GM06990 (cell line): ENCODE measurements around the gene SMCO3.
A peak's percentile ranks its signal among the peaks of the same experiment; 100 is the strongest.
"Not testable (repeated sequence)": the region's sequence is repeated elsewhere in the genome, so short reads cannot be mapped to it uniquely, and the experiment has no call there.

Source experiments
- DNase-seq: peaks from one replicate; pipeline ENCODE4 v3.0.0-alpha.2; 2011; ENCODE audit not compliant: insufficient read length; ENCODE audit errors: extremely low read depth
- H3K27me3 ChIP-seq: replicated peaks from 2 replicates; pipeline ENCODE4 v1.6.0; 2011; ENCODE audit warnings: low read length; ENCODE audit not compliant: control insufficient read depth, insufficient read depth
- H3K36me3 ChIP-seq: 2 replicates; pipeline ENCODE4 v1.5.1; 2011; ENCODE audit warnings: low read length; ENCODE audit not compliant: control insufficient read depth, insufficient read depth
- H3K4me3 ChIP-seq: replicated peaks from 2 replicates; pipeline ENCODE4 v1.5.1; 2011; ENCODE audit warnings: low read depth, mild to moderate bottlenecking, control low read depth, low read length
- TF ChIP-seq, protein P1 (sequence below): IDR thresholded peaks from 2 replicates; pipeline ENCODE4 v1.5.1; 2011; ENCODE audit warnings: low read length, control low read depth, mild to moderate bottlenecking, inconsistent platforms; ENCODE audit not compliant: insufficient read depth, poor library complexity, severe bottlenecking

Gene SMCO3

DNA sequence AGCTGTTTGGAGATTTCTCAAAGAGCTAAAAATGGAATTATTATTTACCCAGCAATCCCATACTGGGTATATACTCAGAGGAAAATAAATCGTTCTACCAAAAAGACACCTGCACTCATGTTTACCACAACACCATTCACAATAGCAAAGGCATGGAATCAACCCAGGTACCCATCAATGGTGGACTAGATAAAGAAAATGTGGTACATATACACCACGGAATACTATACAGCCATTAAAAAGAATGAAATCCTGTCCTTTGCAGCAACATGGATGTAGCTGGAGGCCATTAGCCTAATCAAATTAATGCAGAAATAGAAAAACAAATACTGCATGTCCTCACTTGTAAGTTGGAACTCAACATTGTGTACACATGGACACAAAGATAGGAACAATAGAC lies 48.6 kb downstream of the SMCO3 start:
- TF ChIP-seq, protein P1, sequence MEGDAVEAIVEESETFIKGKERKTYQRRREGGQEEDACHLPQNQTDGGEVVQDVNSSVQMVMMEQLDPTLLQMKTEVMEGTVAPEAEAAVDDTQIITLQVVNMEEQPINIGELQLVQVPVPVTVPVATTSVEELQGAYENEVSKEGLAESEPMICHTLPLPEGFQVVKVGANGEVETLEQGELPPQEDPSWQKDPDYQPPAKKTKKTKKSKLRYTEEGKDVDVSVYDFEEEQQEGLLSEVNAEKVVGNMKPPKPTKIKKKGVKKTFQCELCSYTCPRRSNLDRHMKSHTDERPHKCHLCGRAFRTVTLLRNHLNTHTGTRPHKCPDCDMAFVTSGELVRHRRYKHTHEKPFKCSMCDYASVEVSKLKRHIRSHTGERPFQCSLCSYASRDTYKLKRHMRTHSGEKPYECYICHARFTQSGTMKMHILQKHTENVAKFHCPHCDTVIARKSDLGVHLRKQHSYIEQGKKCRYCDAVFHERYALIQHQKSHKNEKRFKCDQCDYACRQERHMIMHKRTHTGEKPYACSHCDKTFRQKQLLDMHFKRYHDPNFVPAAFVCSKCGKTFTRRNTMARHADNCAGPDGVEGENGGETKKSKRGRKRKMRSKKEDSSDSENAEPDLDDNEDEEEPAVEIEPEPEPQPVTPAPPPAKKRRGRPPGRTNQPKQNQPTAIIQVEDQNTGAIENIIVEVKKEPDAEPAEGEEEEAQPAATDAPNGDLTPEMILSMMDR, result no peak
- Histone ChIP-seq H3K27me3 (no peaks in the 10 kb centered on the region), H3K36me3 (peaks cover 3% of the 10 kb centered on the region), H3K4me3 (no peak overlapping the region)
- DNase-seq, result no peak

DNA sequence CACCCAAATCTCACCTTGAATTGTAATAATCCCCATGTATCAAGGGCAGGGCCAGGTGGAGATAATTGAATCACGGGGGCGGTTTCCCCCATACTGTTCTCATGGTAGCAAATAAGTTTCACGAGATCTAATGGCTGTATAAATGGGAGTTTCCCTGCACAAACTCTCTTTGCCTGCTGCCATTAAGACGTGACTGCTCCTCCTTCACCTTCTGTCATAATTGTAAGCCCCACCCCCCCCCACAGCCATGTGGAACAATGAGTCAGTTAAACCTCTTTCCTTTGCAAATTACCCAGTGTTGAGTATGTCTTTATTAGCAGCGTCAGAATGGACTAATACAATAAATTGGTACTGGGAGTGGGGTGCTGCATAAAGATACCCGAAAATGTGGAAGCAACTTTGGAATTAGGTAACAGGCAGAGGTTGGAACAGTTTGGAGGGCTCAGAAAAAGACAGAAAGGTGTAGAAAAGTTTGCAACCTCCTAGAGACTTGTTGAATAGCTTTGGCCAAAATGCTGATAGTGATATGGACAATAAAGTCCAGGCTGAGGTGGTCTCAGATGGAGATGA lies 54.2 kb downstream of the SMCO3 start:
- DNase-seq, H3K36me3 ChIP-seq, H3K27me3 ChIP-seq, H3K4me3 ChIP-seq: not testable (repeated sequence)

DNA sequence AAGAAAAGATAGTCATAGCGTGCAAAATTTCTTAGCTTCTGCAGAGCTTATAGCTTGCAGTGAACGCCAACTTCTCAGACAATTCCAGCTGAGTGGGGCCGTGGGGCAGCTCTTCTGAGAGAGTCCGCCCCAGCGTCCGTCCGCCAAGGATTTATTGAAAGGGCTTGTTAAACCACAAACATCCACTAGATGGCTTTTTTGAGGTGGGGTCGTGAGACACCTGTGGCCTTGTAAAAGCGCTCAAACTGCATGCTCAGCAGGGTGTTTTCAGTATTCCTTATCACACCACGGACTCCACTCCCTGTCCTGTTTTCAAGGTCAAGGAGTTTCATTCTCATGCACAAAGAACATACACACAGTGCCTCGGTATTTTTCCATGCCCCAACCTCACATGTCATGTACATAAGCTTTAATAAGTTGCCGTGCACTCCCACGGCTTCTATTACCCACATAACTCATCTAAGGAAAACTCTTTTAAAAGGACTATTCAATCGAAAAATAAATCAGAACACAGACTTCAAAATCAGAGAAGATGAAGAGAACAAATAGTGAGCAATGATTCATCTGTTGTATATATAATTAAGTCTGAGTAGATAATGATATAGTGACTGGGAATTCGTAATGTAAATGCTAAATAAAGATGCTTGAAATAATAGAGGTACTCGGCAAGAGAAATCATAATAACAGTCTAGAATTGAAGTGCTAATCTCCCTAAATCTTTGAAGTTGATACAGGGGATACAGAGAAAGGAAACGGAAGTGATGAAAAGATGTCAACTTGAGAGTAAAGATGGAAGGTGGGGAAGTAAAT lies 57.4 kb downstream of the SMCO3 start:
- H3K4me3 ChIP-seq, result no peak overlapping the region
- TF ChIP-seq, protein P1, result peak; percentile 34
- no peak for DNase-seq
- no peaks in the 10 kb centered on the region for H3K36me3 ChIP-seq
- H3K27me3 ChIP-seq, result no peaks in the 10 kb centered on the region
